Cerebellar cortex (tissue), 1 donor: ENCODE data around the gene HAS3.

Experiments used
- DNase-seq: peaks from one replicate; pipeline ENCODE4 v3.0.0-alpha.2; 2015; ENCODE audit warnings: low spot score

The HAS3 gene

GRCh38 chr16:69093974-69094373 is 11.5 kb upstream of the HAS3 start:
- no peak for DNase-seq

- DNase-seq = no peak
Observed at GRCh38 chr16:69094501-69094900, 11.0 kb upstream of the HAS3 start.

GRCh38 chr16:69095193-69095592 is 10.3 kb upstream of the HAS3 start:
- DNase-seq = no peak

GRCh38 chr16:69100071-69100691 is 5.3 kb upstream of the HAS3 start:
- no peak for DNase-seq

DNA sequence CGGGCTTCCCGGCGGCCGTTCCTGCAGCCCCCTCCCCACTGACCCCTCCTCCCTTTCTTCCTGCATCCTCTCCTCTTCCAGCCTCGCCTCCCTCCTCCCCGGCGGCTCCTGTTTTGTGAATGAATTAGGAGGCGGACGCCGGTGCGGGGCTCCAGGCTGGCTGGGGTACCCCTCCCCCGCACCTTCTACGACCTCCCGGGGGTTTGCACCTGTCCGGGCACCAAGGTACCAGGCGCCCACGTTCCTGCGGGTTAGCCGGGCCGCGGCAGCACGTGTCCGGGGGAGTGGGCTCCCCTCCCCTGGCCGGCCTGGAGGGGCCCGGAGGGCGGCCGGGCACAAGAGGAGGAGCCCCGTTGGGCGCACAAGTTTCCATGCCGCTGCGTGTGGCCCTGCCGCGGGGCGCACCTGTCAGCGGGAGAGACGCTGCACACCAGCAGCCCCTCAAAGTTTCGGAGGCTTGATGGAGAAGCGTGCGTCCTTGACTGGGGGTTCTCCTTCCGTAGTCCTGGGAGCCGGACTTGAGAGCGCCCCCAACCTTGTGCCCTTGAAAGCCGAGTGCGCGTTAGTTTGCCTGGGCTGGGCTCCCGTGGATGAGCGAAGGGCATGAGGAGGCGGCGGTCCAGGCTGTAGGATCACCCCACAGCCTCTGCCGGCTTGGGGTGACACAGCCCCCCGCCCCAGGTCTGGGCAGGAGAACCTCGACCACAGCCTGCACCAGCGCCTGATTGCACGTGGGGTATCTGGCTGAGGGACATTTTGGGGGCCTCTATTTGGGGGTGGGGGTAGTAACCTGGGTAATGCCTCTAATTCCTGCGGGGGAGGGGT is 1.2 kb downstream of the HAS3 start:
- DNase-seq = no peak

- DNase-seq = no peak
Observed at GRCh38 chr16:69107316-69107962, 2.0 kb downstream of the HAS3 start.

DNA sequence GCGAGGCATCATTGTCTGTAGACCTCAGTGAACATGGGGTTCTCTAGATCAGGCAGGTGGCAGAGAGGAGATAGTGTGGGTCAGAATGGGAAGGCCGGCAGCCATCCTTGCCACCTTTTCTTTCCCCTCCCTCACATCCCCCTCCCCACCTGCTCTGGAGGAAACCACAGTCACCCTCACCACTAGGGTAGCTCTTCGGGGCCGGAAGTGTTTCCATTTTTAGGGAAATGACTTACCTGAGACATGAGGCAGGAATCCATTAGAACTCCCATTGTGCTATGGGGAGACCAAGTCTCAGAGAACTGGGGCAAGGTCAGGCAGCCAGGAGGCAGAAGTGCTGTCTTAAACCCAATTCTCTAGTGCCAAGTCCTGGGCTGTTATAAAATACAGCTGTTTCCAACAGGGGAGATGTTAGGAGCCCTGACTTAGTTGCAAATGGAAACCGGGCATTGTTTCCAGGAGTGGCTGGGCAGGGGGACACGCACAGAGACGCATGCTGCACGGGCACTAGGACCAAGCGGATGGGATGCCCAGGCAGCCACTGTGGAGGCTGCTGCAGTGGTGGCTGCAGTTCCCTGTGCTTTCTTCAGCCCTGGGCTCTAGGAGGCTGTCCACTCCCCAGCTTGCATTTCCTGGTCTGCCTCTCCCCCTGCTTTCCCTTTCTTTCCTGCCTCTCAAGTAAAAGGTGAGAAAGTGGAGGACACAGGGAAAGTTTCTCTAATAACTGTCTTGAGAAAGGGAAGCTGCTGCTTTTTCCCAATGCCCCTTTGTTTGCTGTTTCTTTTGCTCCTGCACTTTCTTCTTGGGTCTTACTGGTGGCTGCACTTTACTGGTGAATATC is 2.8 kb downstream of the HAS3 start:
- DNase-seq = no peak

- no peak for DNase-seq
Observed at GRCh38 chr16:69108905-69109252, 3.4 kb downstream of the HAS3 start.

DNA sequence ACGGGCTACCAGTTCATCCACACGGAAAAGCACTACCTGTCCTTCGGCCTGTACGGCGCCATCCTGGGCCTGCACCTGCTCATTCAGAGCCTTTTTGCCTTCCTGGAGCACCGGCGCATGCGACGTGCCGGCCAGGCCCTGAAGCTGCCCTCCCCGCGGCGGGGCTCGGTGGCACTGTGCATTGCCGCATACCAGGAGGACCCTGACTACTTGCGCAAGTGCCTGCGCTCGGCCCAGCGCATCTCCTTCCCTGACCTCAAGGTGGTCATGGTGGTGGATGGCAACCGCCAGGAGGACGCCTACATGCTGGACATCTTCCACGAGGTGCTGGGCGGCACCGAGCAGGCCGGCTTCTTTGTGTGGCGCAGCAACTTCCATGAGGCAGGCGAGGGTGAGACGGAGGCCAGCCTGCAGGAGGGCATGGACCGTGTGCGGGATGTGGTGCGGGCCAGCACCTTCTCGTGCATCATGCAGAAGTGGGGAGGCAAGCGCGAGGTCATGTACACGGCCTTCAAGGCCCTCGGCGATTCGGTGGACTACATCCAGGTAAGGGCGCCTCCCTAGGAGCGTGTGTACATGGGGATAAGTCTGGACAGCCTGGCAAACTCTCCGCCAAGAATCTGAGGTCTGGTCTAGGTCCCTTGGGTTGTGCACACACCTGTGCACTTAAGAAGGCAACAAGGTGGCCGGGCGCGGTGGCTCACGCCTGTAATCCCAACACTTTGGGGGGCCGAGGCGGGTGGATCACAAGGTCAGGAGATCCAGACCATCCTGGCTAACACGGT is 4.2 kb downstream of the HAS3 start:
- DNase-seq = no peak

DNA sequence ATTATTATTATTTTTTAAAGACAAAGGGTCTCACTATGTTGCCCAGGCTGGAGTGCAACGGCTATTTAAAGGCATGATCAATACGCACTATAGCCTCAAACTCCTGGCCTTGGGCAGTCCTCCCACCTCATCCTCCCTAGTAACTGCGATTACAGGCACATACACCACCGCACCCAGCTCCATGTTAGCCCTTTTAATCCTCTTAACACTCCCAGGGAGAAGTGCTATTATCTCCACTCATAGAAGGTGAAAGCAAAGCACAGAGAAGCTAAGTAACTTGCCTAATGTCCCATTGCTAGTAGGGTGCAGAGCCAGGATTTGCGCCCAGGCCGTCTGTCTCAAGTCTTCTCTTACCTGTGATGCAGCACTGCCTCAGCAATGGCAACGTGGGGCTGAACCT is 5.0 kb downstream of the HAS3 start:
- no peak for DNase-seq

- DNase-seq = no peak
Observed at GRCh38 chr16:69111216-69111875, 5.9 kb downstream of the HAS3 start.

GRCh38 chr16:69111876-69112230 is 6.4 kb downstream of the HAS3 start:
- peak; percentile 28 for DNase-seq

DNA sequence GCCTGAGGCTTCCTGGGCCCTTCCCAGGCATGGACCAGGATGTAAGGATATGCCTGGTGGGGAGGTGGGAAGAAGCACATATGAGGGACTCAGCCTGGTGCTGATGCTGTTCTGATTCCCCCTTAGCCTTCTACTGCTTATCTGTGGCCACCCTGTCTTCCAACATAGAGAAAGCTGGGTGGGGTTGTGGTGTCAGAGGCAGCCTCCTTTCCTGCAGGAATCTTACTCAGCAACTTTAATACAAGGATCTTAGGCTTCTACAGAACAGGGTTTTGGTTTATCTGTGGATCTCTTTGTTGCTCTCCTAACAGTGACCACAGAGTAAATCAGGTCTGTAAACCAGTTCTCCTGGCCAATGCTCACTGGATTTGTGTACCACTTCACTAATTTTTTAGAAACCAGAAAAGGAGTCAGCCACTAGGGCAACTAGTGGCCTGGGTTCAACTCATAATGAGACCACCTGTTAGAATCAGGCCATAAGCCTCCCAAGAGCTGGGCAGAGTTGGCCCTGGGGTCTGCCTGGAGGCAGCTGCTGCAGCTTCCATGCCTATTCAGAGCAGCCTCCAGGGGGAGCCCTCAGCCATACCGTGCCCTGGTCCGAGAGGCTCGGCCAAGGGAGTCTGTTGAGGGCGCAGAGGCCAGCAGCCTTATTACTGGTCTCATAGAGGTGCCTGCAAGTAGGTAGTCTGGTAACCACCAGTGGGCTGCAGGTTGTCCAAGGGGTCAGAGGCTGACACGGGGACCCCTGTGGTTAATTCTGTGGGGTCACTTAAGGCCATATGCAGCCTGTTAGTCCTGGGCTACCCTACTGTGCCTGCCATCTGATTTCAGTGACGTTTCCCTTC is 7.1 kb downstream of the HAS3 start:
- DNase-seq = peak; percentile 57

- DNase-seq = no peak
Observed at GRCh38 chr16:69113216-69113615, 7.8 kb downstream of the HAS3 start.

DNA sequence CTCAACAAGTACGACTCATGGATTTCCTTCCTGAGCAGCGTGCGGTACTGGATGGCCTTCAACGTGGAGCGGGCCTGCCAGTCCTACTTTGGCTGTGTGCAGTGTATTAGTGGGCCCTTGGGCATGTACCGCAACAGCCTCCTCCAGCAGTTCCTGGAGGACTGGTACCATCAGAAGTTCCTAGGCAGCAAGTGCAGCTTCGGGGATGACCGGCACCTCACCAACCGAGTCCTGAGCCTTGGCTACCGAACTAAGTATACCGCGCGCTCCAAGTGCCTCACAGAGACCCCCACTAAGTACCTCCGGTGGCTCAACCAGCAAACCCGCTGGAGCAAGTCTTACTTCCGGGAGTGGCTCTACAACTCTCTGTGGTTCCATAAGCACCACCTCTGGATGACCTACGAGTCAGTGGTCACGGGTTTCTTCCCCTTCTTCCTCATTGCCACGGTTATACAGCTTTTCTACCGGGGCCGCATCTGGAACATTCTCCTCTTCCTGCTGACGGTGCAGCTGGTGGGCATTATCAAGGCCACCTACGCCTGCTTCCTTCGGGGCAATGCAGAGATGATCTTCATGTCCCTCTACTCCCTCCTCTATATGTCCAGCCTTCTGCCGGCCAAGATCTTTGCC is 9.0 kb downstream of the HAS3 start:
- no peak for DNase-seq

- no peak for DNase-seq
Observed at GRCh38 chr16:69114976-69115355, 9.5 kb downstream of the HAS3 start.

GRCh38 chr16:69115361-69115760 is 9.9 kb downstream of the HAS3 start:
- DNase-seq = no peak

DNA sequence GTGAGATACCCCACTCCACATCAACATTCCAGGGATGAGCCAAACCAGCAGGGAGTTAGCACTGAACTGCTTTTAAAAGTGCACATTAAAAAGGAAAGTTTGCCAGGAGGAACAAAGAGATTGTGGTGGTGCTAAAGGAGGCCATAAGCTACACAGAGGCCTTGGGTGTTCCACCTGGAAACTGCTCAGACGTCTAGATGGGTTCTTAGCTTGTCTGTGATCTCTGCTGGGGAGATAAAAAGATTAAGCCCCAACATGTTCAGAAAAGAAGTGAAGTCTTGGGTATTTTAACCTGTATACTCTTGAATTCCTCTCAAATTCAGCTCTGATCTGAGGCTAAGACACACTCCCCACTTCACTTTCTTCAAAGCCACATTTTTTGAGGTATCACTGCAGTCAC is 10.4 kb downstream of the HAS3 start:
- DNase-seq = no peak

GRCh38 chr16:69116256-69116875 is 10.9 kb downstream of the HAS3 start:
- no peak for DNase-seq
